ENCODE results near the gene FBXL4.

DNA sequence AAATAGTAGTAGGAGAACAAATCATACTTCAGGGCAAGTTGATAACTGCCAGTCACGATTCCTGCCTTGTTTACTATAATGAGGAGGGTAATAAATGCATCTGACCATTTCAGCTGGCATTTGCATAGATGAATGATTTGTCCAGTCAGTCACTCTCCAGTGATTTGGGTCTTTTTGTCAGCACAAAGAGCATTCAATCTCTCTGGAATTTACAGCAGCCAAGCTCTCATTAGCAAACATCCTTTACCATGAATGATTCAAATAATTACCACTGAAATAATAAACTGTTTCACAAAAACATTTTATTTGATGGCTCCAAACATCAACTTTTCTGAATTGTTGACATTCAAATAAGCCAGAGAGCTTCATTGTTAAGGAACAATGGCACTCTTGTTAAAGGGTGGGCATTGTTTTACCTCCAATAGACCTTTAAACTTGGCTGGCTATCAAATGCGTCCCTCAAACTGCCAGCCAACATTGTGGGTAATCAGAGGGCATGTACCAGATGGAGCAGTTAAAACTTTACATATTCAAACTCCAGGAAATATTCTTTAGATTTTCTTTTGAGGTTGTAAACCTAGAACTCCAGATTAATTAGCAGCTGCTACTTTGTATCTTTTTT lies 30.0 kb upstream of the FBXL4 start:
- TF ChIP-seq RCOR1 (conservative IDR thresholded peaks at IDR 0.05; ENCODE audit: low read depth, low read length) (no peak), POLR2AphosphoS5 (IDR thresholded peaks at IDR 0.05; ENCODE audit: low read length) (no peak), CHD4 (IDR thresholded peaks at IDR 0.05) (no peak), CTCF (IDR thresholded peaks at IDR 0.05 in 2 of 3, conservative IDR thresholded peaks at IDR 0.05 in 1 of 3; ENCODE audit: control insufficient read depth in 2 of 3, extremely low read depth in 1 of 3, insufficient read depth in 1 of 3, low read depth in 3 of 3, low read length in 3 of 3) (no peak), KDM1A (IDR thresholded peaks at IDR 0.05; ENCODE audit: borderline replicate concordance) (no peak), ZZZ3 (IDR thresholded peaks at IDR 0.05; ENCODE audit: control insufficient read depth, insufficient read length, low read depth) (no peak), ZBTB40 (IDR thresholded peaks at IDR 0.05; ENCODE audit: borderline replicate concordance) (no peak), EZH2 (IDR thresholded peaks at IDR 0.05; ENCODE audit: borderline replicate concordance, control insufficient read depth, low read depth, low read length) (no peak), SUZ12 (IDR thresholded peaks at IDR 0.05; ENCODE audit: unreplicated experiment) (no peak), CBX5 (IDR thresholded peaks at IDR 0.05; ENCODE audit: low read depth) (no peak)
- TF ChIP-seq, protein P1, sequence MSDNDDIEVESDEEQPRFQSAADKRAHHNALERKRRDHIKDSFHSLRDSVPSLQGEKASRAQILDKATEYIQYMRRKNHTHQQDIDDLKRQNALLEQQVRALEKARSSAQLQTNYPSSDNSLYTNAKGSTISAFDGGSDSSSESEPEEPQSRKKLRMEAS (IDR thresholded peaks at IDR 0.05; ENCODE audit: low read depth, low read length), result no peak
